CD14-positive monocyte (primary cell): ENCODE measurements around the gene PHLPP1. TPM values are rescaled to one million over a fixed set of nuclear protein-coding genes. Genes with fewer than 3 reads are reported as not detected.

ENCODE experiments used
- DNase-seq, 3 donors: peaks; one replicate each; pipeline ENCODE4 v3.0.0-alpha.2; 2011 to 2022
- H2AFZ ChIP-seq: 2 replicates; pipeline ENCODE4 v1.6.0; 2012; ENCODE audit warnings: mild to moderate bottlenecking, low read depth, low read length, inconsistent platforms; ENCODE audit not compliant: insufficient read depth, poor library complexity, severe bottlenecking
- H3K27ac ChIP-seq, 2 donors: 1 replicate in 1 of 2; 2 replicates in 1 of 2; pipeline ENCODE4 v1.5.1; 2012 to 2013; ENCODE audit warnings: low read length in 2 of 2, control low read depth in 1 of 2, inconsistent platforms in 1 of 2, low read depth in 1 of 2, mild to moderate bottlenecking in 1 of 2
- H3K27me3 ChIP-seq, 2 donors: one replicate each; pipeline versions ENCODE4 v1.6.0 to v1.6.1; 2011 to 2013; ENCODE audit warnings: low read length in 2 of 2; ENCODE audit not compliant: control insufficient read depth in 2 of 2, insufficient read depth in 2 of 2
- H3K36me3 ChIP-seq, 2 donors: replicated peaks in 1 of 2; 1 replicate in 1 of 2; 2 replicates in 1 of 2; pipeline versions ENCODE4 v1.5.1 to v1.6.1; 2012 to 2013; ENCODE audit warnings: low read length in 2 of 2, control low read depth in 1 of 2, inconsistent platforms in 1 of 2, mild to moderate bottlenecking in 1 of 2; ENCODE audit not compliant: insufficient read depth in 2 of 2, control insufficient read depth in 1 of 2
- H3K4me1 ChIP-seq, 2 donors: 1 replicate in 1 of 2; 2 replicates in 1 of 2; pipeline versions ENCODE4 v1.5.1 to v1.6.1; 2012 to 2013; ENCODE audit warnings: low read length in 2 of 2, control low read depth in 1 of 2, inconsistent platforms in 1 of 2, mild to moderate bottlenecking in 1 of 2, moderate library complexity in 1 of 2; ENCODE audit not compliant: insufficient read depth in 2 of 2, control insufficient read depth in 1 of 2
- H3K4me2 ChIP-seq: replicated peaks from 2 replicates; pipeline ENCODE3; 2012; ENCODE audit warnings: low read length, moderate library complexity, mild to moderate bottlenecking; ENCODE audit not compliant: poor library complexity, severe bottlenecking; ENCODE audit errors: extremely low read depth
- H3K4me3 ChIP-seq, 3 experiments: fragments of 200-600 bp in 1 of 3; sonication (generic) in 1 of 3; replicated peaks in 1 of 3; 1 replicate in 2 of 3; 2 replicates in 1 of 3; pipeline ENCODE4 v1.5.1; 2011 to 2013; ENCODE audit warnings: low read length in 3 of 3, mild to moderate bottlenecking in 3 of 3, control low read depth in 2 of 3, low read depth in 2 of 3, inconsistent platforms in 1 of 3, moderate library complexity in 1 of 3
- H3K79me2 ChIP-seq: 2 replicates; pipeline ENCODE4 v1.6.0; 2012; ENCODE audit warnings: mild to moderate bottlenecking, control low read depth, inconsistent platforms, low read length, moderate library complexity; ENCODE audit not compliant: insufficient read depth
- H3K9ac ChIP-seq: 2 replicates; pipeline ENCODE4 v1.6.0; 2017; ENCODE audit warnings: low read length, mild to moderate bottlenecking; ENCODE audit not compliant: insufficient read depth, poor library complexity, severe bottlenecking
- H3K9me3 ChIP-seq, 2 donors: replicated peaks in 1 of 2; 1 replicate in 1 of 2; 2 replicates in 1 of 2; pipeline versions ENCODE4 v1.5.1 to v1.6.1; 2012 to 2013; ENCODE audit warnings: low read length in 2 of 2, control low read depth in 1 of 2; ENCODE audit not compliant: control insufficient read depth in 1 of 2, insufficient read depth in 1 of 2
- H4K20me1 ChIP-seq: 2 replicates; pipeline ENCODE4 v1.6.0; 2012; ENCODE audit warnings: mild to moderate bottlenecking, low read length, control low read depth, moderate library complexity; ENCODE audit not compliant: insufficient read depth
- H3K27ac Mint-ChIP-seq, 7 donors: one replicate each; pipeline ENCODE4 v1.8.0; 2020; ENCODE audit warnings: mild to moderate bottlenecking in 7 of 7, mixed read lengths in 7 of 7, moderate library complexity in 6 of 7, inconsistent platforms in 2 of 7
- H3K27me3 Mint-ChIP-seq, 3 donors: one replicate each; pipeline ENCODE4 v1.8.0; 2021 to 2022; ENCODE audit warnings: low read depth in 3 of 3, mild to moderate bottlenecking in 3 of 3, mixed read lengths in 3 of 3, moderate library complexity in 3 of 3, inconsistent platforms in 1 of 3
- H3K36me3 Mint-ChIP-seq, 2 donors: one replicate each; pipeline ENCODE4 v1.8.0; 2020; ENCODE audit warnings: mixed read lengths in 2 of 2, inconsistent platforms in 1 of 2, mild to moderate bottlenecking in 1 of 2
- H3K4me1 Mint-ChIP-seq: one replicate; pipeline ENCODE4 v1.8.0; 2020; ENCODE audit warnings: mild to moderate bottlenecking, mixed read lengths
- H3K4me3 Mint-ChIP-seq, 2 donors: one replicate each; pipeline ENCODE4 v1.8.0; 2020; ENCODE audit warnings: mild to moderate bottlenecking in 2 of 2, mixed read lengths in 2 of 2, moderate library complexity in 1 of 2
- H3K9me3 Mint-ChIP-seq, 7 donors: one replicate each; pipeline ENCODE4 v1.8.0; 2020 to 2022; ENCODE audit warnings: mixed read lengths in 7 of 7, mild to moderate bottlenecking in 6 of 7, moderate library complexity in 6 of 7, inconsistent platforms in 2 of 7
- CTCF ChIP-seq: fragments of 200-600 bp; IDR thresholded peaks from one replicate; pipeline ENCODE4 v1.8.0; 2022; ENCODE audit warnings: antibody characterized with exemption, mild to moderate bottlenecking
- WGBS: methylation state at CpG from one replicate; pipeline ENCODE4 v1.1.5; 2013; ENCODE audit warnings: missing lambda C conversion rate; ENCODE audit not compliant: insufficient coverage; 5-methylcytosine and 5-hydroxymethylcytosine counted together
- intact Hi-C, 2 donors: fragments of 100-400 bp; cut with micrococcal nuclease; formaldehyde crosslinking; loops; one replicate each; pipeline versions ENCODE4 v1.15.0 to v1.15.1; 2023
- polyA plus RNA-seq, 3 donors: library from polyadenylated mRNA; depleted of rRNA in 1 of 3; unstranded in 2 of 3; stranded (reverse) in 1 of 3; fragments of 300-500 nt in 2 of 3; fragments of >200 nt in 1 of 3; fragmentation: Illumina TruSeq in 2 of 3; gene quantifications; 1 replicate in 2 of 3; 2 replicates in 1 of 3; pipeline ENCODE4 v1.2.3, GENCODE V29; 2012 to 2021

Gene PHLPP1
- polyA plus RNA-seq, 3 donors, result 0.04 to 2.0 (median 0.55) TPM

- WGBS, result 100% methylated on average over 4 of the region's 4 CpGs
- Histone ChIP-seq H3K27me3 (no peaks in the 10 kb centered on the region), H3K27ac (no peak overlapping the region), H4K20me1 (no peaks in the 10 kb centered on the region), H3K9me3 (no peaks in the 10 kb centered on the region), H3K4me3 (no peak overlapping the region), H2AFZ (no peak overlapping the region), H3K79me2 (peaks cover 27% of the 10 kb centered on the region), H3K9ac (no peak overlapping the region), H3K36me3 (no peaks in the 10 kb centered on the region), H3K4me1 (peaks cover 1 to 2% of the 10 kb centered on the region in 2 donors), H3K4me2 (no peak overlapping the region)
- TF ChIP-seq CTCF, result no peak
- Mint-ChIP-seq H3K27me3 (peaks cover 0 to 4% (median 0%) of the 10 kb centered on the region in 3 donors), H3K9me3 (peaks cover 0 to 8% (median 2%) of the 10 kb centered on the region in 7 donors), H3K4me1 (peaks cover 17% of the 10 kb centered on the region), H3K4me3 (no peak overlapping the region), H3K36me3 (no peaks in the 10 kb centered on the region), H3K27ac (peak overlapping the region in 1 of 7 donors; percentile 32)
- intact Hi-C loops, result no loop called here
- no peak for DNase-seq
These were observed 20.9 kb downstream of the PHLPP1 start for GRCh38 chr18:62736077-62736855.

- no peaks in the 10 kb centered on the region for H4K20me1 ChIP-seq
- H3K4me1 Mint-ChIP-seq, result peaks cover 13% of the 10 kb centered on the region
These were observed 22.0 kb downstream of the PHLPP1 start for GRCh38 chr18:62737241-62737873.

More at GRCh38 chr18:62737241-62737873, 22.0 kb downstream of the PHLPP1 start:
- no peaks in the 10 kb centered on the region for H3K36me3 Mint-ChIP-seq
- intact Hi-C loops, result no loop called here
- Histone ChIP-seq H3K36me3 (no peaks in the 10 kb centered on the region), H3K27ac (no peak overlapping the region), H2AFZ (no peak overlapping the region), H3K27me3 (no peaks in the 10 kb centered on the region), H3K9ac (no peak overlapping the region), H3K4me3 (no peak overlapping the region), H3K4me2 (no peak overlapping the region), H3K4me1 (no peaks in the 10 kb centered on the region), H3K9me3 (no peaks in the 10 kb centered on the region), H3K79me2 (peaks cover 31% of the 10 kb centered on the region)
- peaks cover 0 to 6% (median 0%) of the 10 kb centered on the region in 3 donors for H3K27me3 Mint-ChIP-seq
- no peak for TF ChIP-seq CTCF
- no peak overlapping the region for H3K4me3 Mint-ChIP-seq
- 99% methylated on average over 5 of the region's 6 CpGs for WGBS
- no peak for DNase-seq
- H3K9me3 Mint-ChIP-seq, result peaks cover 0 to 5% (median 1%) of the 10 kb centered on the region in 7 donors
- H3K27ac Mint-ChIP-seq, result no peak overlapping the region
